Measurements from ENCODE around the gene FUS.

The FUS gene

DNA sequence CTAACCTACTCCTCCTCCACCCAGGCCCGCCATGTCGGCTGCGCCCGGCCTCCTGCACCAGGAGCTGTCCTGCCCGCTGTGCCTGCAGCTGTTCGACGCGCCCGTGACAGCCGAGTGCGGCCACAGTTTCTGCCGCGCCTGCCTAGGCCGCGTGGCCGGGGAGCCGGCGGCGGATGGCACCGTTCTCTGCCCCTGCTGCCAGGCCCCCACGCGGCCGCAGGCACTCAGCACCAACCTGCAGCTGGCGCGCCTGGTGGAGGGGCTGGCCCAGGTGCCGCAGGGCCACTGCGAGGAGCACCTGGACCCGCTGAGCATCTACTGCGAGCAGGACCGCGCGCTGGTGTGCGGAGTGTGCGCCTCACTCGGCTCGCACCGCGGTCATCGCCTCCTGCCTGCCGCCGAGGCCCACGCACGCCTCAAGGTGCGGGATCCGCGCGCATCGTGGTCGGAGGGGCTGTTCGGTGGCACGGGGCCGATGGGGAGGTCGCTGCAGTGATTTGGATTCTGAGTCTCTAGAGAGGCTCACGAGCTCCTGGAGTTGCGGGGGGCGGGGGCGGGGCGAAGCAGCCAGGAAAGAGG lies 34.9 kb downstream of the FUS start:
- TF ChIP-seq, protein P1, sequence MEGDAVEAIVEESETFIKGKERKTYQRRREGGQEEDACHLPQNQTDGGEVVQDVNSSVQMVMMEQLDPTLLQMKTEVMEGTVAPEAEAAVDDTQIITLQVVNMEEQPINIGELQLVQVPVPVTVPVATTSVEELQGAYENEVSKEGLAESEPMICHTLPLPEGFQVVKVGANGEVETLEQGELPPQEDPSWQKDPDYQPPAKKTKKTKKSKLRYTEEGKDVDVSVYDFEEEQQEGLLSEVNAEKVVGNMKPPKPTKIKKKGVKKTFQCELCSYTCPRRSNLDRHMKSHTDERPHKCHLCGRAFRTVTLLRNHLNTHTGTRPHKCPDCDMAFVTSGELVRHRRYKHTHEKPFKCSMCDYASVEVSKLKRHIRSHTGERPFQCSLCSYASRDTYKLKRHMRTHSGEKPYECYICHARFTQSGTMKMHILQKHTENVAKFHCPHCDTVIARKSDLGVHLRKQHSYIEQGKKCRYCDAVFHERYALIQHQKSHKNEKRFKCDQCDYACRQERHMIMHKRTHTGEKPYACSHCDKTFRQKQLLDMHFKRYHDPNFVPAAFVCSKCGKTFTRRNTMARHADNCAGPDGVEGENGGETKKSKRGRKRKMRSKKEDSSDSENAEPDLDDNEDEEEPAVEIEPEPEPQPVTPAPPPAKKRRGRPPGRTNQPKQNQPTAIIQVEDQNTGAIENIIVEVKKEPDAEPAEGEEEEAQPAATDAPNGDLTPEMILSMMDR (IDR thresholded peaks at IDR 0.05) = no peak

- TF ChIP-seq, protein P1 (IDR thresholded peaks at IDR 0.05) = no peak
These were observed 35.6 kb downstream of the FUS start for GRCh38 chr16:31215287-31216162.

DNA sequence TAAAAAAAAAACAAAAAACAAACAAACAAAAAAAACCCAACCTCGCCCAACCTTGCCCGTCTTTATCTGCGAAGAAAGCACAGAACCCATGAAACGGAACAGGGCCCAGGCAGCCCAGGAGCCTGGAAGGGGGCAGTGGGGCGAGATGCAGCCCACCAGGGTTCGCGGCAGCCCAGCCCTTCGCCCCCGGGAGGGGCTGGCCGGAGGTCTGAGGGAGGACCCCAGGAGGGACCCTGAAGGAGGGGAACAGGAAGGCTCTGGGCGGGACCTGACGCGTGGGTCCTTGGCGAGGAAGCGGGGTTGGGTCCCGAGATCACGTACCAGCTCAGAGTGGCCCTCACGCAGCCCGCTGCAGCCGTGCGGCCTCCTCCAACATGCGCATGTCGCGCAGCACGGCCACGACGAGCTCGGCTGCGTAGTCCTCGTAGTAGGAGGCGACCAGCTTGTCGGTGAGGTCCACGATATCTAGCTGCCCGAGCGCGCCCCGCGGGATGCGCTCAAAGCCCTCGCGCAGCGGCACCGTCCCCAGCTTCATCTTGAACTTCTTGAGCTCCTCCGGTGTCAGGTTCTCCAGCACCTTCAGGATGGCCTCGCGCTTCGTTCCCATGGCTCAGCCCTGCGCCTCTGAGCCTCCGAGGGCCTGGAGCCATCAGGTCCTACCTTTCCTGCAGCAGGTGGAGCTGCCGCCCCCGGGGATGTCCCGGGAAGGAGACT lies 36.6 kb downstream of the FUS start, which contains the start of gene PYDC1:
TSS of gene PYDC1 (minus strand) at position 714 of the 714 bp plus-strand sequence. CDS start at position 607, 107 bp downstream.
- TF ChIP-seq, protein P1 (IDR thresholded peaks at IDR 0.05) = no peak

DNA sequence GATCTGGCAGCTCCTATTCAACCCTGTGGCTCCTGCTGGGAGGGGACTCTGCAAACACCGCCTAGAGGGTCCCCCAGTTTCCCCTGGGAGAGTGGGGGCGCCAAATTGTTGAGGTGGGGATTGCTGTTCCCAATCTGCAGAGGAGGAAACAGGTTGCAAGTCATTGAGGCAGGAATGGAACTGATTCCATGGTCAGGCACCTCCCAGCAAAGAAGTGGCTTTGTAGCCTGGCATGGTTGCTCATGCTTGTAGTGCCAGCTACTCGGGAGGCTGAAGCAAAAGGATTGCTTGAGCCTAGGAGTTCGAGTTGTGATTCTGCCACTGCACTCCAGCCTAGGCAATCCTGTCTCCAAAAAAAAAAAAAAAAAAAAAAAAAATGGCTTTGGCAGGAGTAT lies 37.2 kb downstream of the FUS start:
- TF ChIP-seq, protein P1 (IDR thresholded peaks at IDR 0.05) = no peak

GRCh38 chr16:31219154-31219741 lies 39.3 kb downstream of the FUS start:
- TF ChIP-seq, protein P1 (IDR thresholded peaks at IDR 0.05) = no peak

DNA sequence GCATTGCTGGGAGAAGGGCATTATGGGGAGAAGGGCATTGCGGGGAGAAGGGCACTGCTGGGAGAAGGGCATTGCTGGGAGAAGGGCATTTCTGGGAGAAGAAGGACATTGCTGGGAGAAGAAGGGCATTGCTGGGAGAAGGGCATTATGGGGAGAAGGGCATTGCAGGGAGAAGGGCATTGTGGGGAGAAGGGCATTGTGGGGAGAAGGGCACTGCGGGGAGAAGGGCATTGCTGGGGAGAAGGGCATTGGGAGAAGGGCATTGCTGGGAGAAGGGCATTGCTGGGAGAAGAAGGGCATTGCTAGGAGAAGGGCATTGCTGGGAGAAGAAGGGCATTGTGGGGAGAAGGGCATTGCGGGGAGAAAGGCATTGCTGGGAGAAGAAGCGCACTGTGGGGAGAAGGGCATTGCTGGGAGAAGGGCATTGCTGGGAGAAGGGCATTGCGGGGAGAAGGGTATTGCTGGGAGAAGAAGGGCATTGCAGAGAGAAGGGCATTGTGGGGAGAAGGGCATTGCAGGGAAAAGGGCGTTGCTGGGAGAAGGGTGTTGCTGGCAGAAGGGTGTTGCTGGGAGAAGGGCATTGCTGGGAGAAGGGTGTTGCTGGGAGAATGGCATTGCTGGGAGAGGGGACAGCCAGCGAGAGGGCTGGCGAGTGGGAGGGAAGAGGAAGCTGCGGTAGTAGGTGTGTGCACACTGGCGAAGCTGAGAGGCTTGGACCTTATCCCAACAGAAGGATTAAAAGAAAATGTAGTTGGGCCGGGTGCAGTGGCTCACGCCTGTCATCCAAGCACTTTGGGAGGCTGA lies 41.6 kb downstream of the FUS start:
- TF ChIP-seq, protein P1 (IDR thresholded peaks at IDR 0.05) = no peak
